Measurements from ENCODE around the gene ATP1A1.

ATP1A1 gene

GRCh38 chr1:116392717-116393404 is 19.8 kb downstream of the ATP1A1 start:
- no peak for DNase-seq

- no peak for DNase-seq
Observed at GRCh38 chr1:116393792-116394191, 20.7 kb downstream of the ATP1A1 start.

- DNase-seq: no peak
Observed at GRCh38 chr1:116394270-116394669, 21.2 kb downstream of the ATP1A1 start.

- no peak for DNase-seq
Observed at GRCh38 chr1:116396769-116397168, 23.7 kb downstream of the ATP1A1 start.

DNA sequence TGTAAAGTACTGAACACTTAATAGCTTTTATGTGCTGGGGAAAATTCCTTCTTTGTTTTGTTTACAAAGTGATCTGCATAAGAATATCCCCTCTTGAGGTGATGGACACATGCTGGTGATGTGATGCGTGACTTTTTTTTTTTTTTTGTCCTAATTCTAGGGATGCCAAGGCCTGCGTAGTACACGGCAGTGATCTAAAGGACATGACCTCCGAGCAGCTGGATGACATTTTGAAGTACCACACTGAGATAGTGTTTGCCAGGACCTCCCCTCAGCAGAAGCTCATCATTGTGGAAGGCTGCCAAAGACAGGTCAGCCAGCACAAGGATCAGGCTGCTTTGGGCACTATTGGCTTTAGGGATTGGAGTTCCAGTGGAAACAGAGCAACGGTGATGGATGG is 24.7 kb downstream of the ATP1A1 start:
- no peak for DNase-seq

DNA sequence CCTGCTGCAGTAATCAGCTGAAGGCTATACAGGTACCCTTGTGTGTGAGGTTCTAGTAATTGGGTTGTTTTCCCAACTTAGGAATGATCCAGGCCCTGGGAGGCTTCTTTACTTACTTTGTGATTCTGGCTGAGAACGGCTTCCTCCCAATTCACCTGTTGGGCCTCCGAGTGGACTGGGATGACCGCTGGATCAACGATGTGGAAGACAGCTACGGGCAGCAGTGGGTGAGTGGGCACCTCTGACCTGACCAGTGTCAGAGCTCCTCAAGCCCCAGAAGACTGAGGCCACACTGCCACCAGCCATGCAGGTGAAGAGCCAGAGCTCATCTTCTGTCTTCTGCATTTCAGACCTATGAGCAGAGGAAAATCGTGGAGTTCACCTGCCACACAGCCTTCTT is 27.7 kb downstream of the ATP1A1 start:
- DNase-seq: no peak

- DNase-seq: no peak
Observed at GRCh38 chr1:116401646-116402176, 28.7 kb downstream of the ATP1A1 start.

DNA sequence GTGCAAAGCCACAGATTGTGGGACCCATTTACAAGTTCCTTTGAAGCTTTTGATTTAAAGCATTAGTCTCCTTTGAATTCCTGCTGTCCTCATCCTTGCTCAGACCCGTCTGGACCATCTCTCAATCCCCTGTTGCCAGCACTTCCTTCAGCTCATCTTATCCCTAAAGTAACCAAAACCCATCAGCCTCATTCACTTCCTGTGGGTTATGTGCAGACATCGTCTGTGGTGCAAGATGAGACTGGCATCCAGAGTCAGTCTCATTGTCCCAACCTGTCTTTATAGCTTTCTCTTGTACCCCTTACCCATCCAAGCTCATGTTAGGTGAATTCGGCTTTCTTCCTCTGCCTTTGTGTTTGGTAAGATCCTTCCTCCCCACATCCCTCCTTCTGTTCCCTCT is 29.3 kb downstream of the ATP1A1 start:
- no peak for DNase-seq

- DNase-seq: no peak
Observed at GRCh38 chr1:116403496-116404136, 30.6 kb downstream of the ATP1A1 start.

DNA sequence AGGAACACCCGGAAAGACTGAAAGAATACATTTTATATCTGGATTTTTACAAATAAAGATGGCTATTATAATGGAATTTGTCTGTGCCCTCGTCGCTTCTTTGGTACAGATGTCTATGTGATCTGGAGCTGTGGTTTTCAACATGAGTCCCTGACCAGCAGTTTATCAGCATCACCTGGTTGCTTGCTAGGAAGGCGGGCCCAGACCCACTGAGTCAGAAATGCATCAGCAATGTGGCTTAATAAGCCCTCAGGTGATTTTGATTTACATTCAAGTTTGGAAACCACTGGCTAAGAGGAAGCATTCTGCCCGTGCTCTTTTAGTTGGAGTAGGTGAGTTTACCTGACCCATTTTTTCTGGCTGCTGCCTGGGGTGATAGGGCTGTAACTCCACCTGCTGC is 31.7 kb downstream of the ATP1A1 start:
- no peak for DNase-seq

- DNase-seq: no peak
Observed at GRCh38 chr1:116405241-116406135, 32.4 kb downstream of the ATP1A1 start.

DNA sequence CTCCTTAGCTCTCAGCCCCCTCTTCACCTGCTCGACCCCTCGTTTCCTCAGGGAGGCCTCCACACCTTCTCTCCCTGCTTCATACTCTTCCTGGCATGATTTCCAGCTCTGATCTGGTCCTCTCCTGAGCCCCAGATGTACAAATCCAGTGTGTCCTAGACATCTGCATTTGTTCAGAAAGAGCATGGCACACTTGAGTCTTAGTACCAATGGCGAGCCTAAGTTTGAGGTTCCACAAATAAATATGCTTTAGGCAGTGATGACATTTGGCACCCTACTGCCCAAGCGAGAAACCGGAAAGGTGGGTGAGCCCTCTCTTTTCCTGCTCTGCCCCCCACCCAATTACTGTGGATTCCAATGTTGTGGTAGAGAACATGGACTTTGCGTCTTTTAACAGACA is 34.0 kb downstream of the ATP1A1 start:
- no peak for DNase-seq

DNA sequence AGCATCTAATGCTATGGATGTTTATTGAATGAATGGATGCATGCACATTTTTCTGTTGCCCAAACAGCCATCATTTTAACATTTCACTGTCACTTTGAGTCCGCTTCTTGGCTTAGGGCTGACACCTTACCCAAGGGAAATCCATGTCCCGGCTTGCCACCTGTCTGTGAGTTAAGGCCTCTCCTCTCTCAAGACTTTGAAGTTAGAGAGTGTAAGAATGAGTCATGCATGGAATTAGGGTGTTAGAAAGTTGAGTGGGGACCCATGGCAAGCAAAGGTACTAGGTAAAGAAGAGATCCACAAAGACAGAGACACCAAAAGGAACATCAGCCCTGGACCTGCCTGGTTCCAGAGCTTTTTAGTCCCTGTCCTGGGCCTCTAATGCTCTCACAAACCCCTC is 35.1 kb downstream of the ATP1A1 start:
- no peak for DNase-seq

DNA sequence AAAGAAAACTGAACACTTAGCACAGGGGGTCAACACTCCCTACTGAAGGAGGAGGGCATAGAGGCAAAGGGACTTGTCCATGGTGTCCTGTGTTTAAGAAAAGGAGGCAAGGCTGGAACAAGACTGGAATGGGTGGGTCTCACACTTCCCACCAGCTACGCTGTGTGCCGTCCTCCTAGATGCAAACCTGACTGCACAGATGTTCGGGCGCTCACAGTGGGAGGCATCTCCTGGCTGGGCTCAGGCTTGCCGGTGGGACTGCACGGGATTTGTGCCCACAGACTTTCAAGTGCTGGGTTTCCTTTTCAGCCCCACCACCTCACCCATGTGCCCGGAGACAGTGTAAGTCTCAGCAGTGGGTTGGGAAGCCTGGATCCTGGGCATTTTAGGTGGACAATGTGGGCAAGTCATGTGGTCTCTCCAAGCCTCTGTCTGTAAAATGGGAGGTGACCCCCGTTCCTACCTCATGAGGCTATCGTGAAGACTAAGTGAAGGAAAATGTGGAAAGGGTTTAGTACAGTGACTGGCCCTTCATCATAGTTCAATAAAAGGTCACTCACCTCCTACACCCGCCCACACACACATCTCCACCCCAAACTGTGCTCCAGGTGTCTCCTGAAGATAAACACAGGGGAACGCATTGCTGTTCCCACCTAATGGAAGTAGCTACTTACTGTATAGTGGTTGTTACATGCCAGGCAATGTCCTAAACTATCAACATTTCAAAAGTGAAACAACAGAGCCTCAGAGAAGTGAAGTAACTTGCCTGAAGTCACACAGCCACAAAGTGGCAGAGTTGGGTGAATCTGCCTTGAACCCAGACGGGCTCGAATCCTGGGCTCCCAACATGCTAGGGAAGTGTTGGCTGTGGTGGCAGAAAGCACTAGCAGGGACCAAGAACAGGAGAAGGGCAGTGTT is 36.0 kb downstream of the ATP1A1 start:
- DNase-seq: no peak

DNA sequence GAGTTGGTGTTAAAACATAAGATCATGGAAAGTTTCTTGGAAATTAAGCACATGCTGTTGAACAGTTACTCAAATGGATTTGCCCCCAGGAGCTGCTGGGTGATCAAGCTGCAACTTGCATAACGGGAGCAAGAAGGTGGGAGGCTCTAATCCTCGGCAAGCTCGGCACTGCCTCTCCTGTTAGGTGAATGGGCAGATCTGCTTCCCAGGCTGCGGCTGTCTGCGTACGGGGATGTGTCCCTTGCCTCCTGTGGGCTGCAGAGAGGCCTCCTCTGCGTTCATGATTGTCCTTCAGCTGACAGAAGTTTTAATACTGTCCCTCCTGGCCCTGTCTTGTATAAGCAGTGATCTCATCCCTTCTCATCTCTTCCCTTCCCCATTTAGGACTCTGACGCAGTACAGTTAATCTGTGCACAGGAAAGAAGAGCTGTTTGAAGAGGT is 36.7 kb downstream of the ATP1A1 start:
- no peak for DNase-seq

GRCh38 chr1:116411784-116412479 is 38.9 kb downstream of the ATP1A1 start:
- DNase-seq: no peak

- no peak for DNase-seq
Observed at GRCh38 chr1:116412480-116412798, 39.4 kb downstream of the ATP1A1 start.

- no peak for DNase-seq
Observed at GRCh38 chr1:116412898-116413297, 39.9 kb downstream of the ATP1A1 start.

- no peak for DNase-seq
Observed at GRCh38 chr1:116413414-116413813, 40.4 kb downstream of the ATP1A1 start.

GRCh38 chr1:116414364-116414763 is 41.3 kb downstream of the ATP1A1 start:
- DNase-seq: no peak

- DNase-seq: no peak
Observed at GRCh38 chr1:116415200-116415698, 42.2 kb downstream of the ATP1A1 start.
